HG03196 (cell line): ENCODE data around the gene SAPCD2.
A peak's percentile ranks its signal among the peaks of the same experiment; 100 is the strongest.
"Not testable (repeated sequence)": the region's sequence is repeated elsewhere in the genome, so short reads cannot be mapped to it uniquely, and the experiment has no call there.

Experiments
- ATAC-seq: cut with Tn5 transposase; IDR thresholded peaks from one replicate; pipeline ENCODE4 v1.9.1; 2021; ENCODE audit not compliant: unreplicated experiment

Gene SAPCD2, protein sequence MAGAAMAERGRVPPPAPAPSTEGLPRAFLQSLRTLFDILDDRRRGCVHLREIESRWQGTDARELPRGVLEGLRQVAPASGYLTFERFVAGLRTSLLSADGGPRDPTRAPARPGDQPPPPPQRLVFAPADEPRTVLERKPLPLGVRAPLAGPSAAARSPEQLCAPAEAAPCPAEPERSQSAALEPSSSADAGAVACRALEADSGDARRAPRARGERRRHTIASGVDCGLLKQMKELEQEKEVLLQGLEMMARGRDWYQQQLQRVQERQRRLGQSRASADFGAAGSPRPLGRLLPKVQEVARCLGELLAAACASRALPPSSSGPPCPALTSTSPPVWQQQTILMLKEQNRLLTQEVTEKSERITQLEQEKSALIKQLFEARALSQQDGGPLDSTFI

DNA sequence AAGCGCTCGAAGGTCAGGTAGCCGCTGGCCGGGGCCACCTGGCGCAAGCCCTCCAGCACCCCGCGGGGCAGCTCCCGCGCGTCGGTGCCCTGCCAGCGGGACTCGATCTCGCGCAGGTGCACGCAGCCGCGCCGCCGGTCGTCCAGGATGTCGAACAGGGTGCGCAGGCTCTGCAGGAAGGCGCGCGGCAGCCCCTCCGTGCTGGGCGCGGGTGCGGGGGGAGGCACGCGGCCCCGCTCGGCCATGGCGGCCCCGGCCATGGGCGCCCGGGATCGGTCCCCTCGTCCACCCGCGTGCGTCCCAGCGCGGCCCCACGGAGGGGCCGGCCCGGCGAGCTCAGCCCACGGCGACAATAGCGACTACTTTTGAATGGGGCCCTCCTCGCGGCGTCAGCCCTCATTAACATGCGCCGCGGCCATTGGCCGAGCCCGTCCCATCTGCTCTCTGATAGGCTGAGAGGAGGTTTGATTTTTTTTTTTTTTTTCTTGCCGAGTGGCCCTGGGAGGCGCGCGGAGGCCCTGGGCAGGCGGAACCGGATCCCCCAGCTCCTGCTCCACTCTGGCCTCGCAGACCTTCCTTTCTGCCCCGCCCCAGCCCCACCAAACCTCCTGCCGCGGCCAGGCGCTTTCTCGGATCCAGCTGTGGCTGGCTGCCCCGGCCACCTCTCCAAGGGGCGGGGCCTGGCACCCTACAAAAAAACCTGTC lies at the start of gene SAPCD2:
Gene SAPCD2, minus strand, starts transcription at position 357 of the 705 bp plus-strand sequence. Its CDS starts 97 bp downstream, at position 260.
- ATAC-seq: peak; percentile 61

DNA sequence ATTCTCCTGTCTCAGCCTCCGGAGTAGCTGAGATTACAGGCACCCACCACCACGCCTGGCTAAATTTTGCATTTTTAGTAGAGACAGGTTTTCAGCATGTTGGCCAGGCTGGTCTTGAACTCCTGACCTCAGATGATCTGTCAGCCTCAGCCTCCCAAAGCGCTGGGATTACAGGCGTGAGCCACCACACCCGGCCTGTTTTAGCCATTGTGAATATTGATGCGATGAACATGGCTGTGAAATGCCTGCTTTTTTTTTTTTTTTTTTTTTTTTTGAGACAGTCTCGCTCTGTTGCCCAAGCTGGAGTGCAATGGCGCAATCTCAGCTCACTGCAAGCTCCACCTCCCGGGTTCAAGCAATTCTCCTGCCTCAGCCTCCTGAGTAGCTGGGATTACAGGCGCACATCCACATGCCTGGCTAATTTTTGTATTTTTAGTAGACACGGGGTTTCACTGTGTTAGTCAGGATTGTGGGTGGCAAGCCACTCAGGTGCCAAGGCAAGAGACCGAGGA lies 47.8 kb upstream of the SAPCD2 start:
- not testable (repeated sequence) for ATAC-seq

DNA sequence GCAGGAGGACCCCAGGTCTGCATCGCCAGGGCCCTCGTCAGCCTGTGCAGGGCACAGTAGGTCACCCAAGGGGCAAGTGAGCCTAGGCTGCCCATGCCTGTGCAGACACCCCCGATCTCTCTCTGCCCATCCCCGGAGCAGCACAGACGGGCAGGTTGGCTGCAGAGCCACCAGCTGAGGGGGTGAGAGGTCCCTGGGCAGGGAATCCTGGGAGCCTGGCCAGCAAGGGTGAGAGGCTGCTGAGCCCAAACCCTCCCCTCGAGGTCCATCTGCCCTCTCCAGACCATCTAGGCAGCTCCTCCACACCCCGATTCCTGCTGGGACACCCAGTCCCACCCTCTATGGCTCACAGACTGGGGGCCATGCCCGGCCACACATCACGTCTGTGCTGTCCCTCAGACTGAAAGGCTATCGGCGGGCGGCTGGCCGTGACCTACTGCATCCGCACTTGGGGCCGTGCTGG lies 46.9 kb upstream of the SAPCD2 start:
- no peak for ATAC-seq

DNA sequence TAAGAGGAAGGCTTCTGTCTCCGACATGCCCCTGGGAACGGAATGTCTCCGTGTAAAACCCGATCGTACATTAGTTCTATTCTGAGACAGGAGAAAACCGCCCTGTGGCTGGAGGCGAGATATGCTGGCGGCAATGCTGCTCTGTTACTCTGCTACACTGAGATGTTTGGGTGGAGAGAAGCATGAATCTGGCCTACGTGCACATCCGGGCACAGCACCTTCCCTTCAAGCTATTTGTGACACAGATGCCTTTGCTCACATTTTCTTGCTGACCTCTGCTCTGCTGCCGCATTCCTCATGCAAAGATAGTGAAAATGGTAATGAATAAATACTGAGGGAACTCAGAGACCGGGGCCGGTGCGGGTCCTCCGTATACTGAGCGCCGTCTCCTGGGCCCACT lies 46.4 kb upstream of the SAPCD2 start:
- no peak for ATAC-seq

DNA sequence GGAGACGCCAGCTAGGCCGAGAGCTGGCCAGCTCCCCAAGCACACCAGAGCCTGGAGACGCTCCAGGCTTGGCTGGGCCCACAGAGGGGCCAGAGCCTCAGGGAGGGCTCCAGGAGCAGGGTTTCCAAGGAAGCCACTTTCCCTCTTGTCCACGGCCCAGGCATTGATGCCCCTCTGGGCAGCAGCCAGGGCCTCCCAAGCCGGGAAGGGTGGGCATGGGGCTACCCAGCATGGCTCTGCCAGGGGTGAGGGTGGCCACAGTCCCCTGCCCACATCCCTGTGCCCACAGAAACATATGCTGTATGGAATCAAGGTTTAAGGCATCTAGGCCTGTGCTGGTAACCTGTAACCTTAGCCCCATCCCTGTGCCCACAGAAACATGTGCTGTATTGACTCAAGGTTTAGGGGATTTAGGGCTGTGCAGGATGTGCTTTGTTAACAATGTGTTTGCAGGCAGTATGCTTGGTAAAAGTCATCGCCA lies 45.7 kb upstream of the SAPCD2 start:
- no peak for ATAC-seq

DNA sequence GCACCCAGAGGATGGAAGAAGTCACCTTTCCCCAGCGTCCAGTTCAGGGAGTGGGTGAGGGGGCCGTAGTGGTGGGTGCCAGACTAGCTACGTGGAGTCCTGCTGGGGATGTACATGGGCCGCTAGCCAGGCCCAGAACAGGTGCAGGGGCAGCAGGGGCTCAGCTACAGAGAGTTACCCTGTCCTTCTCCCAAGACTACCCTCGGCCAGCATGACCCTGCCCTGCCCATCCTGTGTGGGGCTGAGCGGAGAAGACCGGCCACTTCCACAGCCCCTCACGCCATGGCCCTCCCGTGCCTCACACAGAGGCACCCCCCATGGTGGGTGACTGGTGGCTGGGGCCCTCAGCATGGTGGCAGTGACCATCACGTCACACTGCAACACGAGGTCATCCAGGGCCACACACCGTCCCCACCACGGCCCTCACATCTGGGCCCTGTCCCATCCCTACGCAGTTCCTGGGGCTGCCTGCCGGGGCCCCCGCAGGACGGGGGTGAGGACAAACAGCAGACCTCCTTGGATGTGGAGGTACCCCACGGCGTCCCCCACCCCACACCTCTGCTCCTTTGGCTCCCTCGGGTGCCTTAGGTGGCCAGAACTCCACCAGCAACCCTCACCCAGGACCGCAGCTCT lies 45.2 kb upstream of the SAPCD2 start:
- no peak for ATAC-seq

DNA sequence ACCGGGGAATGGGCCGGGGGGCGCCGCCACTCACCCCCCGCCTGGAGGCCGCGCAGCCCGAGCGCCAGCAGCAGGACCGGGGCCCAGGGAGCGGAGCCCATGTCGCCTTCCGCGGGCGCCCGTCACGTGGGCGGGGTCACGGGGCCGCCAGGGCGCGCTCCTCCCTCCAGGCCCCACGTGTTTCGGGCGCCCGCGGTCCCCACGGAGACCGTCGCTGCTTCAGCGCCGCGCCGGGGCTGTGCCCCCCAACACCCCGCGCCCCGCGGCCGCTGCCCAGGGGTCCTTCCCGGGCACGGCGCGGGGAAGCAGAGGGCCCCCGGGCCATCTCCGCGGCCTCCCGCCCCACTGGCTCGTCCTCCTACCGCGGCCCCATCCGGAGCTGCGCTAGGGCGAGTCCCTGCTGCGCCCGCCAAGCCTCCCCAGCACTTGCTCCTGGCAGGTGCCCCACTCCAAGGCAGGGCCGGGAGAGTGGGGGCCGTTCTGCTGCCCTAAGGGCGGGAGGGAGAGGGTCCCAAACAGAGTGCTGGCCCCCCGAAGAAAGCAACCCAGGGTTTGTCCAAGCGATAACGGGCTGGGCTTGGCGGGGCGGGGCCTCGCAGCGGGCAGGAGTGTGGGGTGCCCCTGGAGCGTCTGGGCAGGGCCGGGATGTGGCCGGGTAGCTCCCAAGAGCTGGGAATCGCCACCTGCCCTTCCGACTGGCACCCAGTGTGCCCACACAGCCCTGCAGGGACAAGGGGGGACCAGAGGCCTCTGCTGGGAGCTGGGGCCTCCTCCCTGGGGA lies 44.4 kb upstream of the SAPCD2 start, which contains the start of gene DPP7:
Gene DPP7, minus strand, starts transcription at position 121 of the 781 bp plus-strand sequence. Its CDS starts 20 bp downstream, at position 101.
- peak; percentile 57 for ATAC-seq

DNA sequence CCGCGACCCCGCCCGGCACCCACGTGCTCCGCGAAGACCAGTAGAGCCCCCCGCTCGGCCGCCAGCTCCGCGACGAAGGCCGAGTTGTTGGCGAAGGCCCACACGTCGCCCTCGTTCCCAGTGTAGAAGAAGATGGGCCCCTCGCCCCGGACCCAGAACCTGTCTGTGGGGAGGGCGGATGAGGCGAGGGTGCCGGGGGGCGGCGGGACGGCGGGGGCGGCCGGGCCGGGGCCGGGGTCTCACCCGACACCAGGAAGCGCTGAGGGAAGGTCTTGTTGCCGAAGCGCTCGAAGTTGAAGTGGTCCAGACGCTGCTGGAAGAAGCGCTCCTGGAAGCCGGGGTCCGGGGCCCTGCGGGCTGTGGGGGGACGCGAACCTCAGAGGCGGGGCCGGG lies 43.9 kb upstream of the SAPCD2 start:
- no peak for ATAC-seq

DNA sequence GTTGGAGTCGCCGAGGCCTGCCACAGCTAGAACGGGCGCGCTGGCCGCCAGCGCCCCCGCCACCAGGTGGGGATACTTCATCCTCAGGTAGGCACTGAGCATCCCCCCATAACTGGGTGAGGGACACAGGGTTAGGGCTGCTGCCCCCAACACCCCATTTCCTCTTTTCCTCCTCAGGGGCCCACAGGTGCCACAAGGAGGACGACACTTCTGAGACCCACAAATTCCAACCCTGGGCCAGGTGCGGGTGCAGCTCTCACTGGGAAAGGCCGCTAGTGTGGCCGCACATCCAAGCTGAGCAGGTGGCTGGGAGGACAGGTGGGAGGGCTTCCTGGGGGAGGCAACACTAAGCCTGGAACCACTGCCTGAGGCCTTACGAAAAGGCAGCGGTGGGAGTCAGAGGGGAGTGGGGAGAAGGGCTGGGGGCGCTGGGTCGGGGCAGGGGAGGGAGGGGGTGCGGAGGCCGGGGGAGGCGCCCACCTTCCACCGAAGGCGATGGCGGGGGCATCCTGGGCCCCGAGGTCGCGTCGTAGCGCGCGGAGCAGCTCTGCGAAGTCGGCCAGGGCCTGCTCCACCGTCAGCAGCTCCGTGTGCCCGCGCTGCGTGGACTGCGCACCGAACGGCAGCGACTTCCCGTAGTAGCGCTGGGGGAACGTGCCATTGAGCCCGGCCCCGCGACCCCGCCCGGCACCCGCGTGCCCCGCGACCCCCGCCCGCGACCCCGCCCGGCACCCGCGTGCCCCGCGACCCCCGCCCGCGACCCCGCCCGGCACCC lies 43.2 kb upstream of the SAPCD2 start:
- ATAC-seq: no peak

DNA sequence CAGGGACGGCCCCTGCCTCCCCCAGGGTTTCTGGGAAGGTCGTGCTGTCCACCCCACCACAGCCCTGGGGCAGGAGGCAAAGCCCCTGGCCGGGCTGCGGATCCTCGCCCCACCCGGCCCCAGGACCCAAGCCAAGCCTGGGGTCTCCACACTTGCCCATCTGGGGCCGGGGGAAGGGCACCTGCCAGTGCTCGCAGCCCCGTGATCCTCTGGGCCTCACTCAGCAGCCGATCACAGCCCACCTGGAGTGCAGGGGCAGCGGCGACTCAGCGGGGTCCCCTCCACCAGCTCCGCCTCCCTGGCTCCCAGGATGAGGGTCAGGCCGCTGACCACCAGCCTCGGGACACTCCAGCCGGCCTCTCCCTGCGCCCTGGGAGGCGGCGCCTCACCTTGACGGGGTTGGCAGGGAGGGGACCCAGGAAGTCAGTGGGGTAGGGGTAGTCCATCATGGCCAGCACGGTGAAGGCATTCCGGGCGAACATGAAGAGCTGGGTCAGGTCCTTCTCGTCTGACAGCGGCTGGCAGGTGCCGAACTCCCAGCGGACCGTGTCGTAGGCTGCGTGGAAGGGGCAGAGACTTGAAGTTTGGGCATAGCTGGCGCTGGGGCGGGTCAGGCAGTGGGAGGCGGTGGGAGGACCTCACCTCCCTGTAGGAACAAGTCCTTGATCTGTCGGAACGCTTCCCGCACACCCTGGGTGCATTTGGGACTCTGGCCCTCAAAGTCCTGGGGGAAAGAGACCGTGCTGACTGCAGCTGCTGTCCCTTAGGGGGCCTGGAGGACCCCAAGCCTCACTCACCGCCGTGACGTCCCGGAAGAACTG lies 42.4 kb upstream of the SAPCD2 start:
- ATAC-seq: no peak

DNA sequence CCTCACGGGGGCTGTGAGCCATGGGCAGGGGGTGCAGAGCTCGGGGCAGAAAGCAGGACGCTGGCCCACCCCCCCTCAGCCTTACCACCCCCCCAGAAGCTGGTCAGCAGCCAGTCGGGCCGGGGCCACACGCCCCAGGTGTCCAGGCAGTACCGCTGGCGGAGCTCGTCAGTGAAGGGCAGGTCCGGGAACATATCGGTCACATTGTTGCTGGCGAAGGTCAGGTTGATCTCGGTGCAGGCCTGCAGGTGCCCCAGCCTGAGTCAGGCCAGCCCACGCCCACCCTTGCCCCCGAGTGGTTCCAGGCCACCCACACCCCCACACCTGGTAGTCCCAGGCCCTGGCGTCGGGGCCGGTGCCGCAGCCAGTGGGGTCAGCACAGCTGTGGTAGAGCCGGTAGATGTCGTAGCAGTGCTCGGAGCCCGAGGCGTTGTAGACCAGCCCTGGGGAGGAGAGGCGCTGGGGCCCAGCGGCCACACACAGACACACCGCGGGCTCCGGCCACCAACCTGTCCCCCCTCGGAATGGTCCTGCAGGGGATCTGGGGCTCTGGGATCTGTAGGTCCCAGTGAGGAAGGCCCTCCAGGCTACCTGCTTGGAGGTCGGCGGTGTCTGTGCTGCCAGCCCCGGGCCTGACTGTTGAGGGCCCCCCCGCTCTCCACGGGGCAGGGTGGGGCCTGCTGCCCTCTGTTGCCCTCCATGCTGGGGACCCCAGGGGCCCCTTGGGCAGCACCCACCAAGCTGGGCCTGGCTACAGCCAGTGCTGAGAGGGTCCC lies 41.6 kb upstream of the SAPCD2 start:
- no peak for ATAC-seq

DNA sequence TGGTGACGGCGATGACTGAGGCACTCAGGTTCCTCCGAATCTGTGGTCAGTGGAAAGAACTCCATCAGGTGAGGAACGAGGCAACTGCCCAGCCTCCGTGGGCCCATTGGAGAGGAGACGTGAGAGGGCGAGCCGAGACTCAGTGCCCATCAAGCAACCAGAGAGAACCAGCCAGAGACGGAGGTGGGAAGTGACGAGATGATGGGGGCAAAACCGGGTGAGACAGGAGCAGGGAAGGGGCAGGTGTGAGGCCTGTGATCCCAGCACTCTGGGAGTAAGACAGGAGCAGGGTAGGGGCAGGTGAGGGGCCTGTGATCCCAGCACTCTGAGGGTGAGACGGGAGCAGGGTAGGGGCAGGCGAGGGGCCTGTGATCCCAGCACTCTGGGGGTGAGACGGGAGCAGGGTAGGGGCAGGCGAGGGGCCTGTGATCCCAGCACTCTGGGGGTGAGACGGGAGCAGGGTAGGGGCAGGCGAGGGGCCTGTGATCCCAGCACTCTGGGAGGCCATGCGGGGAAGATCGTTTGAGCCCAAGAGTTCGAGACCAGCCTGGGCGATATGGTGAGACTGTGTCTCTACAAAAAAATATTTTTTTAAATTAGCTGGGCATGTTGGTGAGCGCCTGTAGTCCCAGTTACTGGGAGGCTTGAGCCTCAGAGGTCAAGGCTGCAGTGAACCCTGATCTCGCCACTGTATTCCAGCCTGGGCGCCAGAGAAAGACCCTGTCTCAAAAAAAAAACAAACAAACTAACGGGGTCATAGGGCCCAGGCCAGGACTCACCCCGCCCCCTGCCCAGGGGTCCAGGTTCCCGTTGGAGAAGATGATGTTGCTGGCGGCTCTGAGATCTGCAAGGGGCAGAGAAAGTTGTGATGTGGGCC lies 40.8 kb upstream of the SAPCD2 start:
- ATAC-seq: no peak

DNA sequence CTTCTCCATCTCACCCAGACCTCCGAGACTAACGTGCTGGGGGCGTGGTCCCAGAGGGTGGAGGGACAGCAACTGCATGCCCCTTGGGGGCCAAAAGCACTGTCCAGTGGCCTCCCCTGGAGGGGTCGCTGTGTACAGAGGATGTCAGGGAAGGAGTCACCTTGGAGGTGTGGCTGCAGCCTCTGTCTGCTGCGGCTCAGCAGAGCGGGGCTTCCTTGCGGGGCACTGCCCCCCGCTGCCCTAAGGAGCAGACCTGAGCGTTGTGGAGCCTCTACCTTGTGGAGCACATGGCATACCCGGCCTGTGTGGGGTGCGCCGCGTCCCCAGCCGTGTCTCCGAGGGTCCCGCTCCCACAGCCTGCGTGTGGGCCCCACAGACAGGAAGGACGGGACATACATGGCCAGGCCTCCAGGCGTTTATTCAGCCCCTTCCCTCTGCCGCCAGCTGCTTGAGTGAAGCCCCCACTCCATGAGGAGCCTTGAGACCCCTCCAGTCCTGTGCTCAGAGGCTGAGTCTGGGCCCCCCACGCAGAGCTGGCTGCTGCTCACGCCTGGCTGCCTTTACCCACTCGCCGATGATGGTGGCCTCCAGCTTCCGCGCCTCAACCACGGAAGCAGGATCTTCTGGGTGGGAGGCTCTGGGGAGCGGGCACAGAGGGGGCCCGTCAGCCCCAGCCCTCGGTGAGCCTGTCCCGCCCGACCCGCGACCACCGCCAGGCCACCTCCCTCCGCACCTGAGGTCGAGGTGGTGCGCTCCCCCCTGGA lies 40.0 kb upstream of the SAPCD2 start:
- ATAC-seq: no peak

DNA sequence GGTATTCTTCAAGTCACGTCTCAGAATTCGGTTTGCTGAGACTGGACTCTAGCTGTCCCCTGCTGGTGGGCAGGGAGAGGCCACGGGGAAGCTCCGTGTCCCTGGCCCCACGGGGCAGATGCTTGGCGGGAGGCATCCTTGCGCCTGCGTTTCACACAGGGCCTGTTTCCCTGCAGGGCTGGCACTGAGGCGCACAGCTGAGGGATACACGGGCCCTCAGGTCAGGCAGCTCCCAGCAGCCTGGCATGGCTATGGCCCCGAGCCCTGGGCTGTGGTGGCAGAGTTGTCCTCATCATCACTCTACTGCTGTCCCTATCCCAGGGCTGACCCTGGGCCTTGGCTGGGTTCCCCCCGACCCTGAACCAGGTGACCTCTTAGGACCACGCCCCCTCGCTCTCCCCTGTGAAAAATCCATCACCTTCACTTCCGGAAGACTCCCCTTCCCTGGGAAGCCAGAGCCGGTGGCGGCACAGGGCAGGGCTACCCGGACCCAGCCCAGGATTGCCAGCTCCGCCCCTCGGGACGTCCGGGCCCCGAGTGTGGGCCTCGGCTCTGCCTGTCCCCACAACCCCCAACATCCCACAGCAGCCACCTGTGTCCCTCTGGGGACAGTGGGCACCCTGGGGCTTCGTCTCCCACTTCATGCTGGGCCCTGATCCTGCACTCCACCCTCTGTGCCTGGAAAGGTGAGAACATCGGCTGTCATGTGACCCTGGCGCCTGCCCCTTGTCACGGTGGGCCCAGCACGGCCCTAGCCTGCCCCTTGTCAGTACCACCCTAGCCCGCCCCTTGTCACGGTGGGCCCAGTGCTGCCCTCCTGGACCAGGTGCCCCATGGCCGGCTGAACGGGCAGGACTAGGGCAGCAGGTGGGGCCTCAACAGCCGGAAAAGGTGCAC lies 39.1 kb upstream of the SAPCD2 start:
- no peak for ATAC-seq

DNA sequence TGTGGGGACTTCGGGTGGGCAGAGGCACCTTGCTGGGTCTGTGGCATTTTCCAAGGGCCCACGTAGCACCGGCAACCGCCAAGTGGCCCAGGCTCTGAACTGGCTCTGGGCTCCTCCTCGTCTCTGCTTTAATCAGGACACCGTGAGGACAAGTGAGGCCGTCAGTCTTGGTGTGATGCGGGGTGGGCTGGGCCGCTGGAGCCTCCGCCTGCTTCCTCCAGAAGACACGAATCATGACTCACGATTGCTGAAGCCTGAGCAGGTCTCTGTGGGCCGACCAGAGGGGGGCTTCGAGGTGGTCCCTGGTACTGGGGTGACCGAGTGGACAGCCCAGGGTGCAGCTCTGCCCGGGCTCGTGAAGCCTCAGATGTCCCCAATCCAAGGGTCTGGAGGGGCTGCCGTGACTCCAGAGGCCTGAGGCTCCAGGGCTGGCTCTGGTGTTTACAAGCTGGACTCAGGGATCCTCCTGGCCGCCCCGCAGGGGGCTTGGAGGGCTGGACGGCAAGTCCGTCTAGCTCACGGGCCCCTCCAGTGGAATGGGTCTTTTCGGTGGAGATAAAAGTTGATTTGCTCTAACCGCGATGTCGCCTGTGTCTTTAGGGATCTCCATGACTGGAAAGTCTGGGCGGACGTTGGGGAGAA lies 38.4 kb upstream of the SAPCD2 start:
- no peak for ATAC-seq
